ENCODE data around the gene DHX29.

DHX29 gene

DNA sequence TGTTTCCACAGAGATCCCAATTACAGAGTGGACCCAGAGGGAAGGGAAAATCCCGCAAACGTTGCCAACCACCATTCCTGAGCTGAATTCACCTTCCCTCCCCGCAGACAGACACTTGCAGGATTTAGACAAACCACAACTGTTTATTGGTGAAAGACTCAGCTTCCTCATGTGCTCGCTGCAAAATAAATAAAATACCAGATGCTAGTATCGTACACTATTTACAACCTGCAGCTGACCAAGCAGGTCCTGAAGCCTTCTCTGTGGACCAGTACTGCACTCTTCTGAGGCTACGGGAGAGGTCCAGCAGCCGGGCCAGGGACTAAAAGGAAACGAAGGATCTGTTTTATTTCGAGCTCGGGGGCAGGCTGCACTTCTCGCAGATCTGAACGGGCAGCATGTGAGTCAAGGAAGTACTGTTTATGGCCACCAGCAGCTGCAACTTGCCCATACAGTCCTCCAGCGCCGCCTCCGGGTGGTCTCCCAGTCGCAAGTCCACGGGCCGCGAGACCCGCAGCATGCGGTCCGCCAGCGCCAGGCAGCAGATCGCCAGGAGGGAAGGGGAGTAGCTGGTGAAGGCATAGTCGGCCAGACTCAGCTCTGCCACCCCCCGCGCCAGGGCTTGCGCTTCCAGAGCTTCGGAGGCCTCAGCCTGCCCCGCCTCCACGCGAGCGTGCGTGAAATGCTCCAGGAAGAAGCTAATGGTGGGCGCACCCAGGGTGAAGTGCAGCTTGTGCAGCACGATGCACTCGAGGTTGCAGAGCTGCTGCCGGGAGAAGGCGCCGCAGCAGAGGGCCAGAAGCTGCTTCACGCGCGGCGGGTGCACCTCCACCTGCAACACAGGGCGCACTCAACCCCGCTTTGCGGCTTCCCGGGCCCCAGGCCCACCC is 76.2 kb downstream of the DHX29 start:
- DNase-seq, result no peak

GRCh38 chr5:55230086-55230629 is 77.3 kb downstream of the DHX29 start:
- no peak for DNase-seq

DNA sequence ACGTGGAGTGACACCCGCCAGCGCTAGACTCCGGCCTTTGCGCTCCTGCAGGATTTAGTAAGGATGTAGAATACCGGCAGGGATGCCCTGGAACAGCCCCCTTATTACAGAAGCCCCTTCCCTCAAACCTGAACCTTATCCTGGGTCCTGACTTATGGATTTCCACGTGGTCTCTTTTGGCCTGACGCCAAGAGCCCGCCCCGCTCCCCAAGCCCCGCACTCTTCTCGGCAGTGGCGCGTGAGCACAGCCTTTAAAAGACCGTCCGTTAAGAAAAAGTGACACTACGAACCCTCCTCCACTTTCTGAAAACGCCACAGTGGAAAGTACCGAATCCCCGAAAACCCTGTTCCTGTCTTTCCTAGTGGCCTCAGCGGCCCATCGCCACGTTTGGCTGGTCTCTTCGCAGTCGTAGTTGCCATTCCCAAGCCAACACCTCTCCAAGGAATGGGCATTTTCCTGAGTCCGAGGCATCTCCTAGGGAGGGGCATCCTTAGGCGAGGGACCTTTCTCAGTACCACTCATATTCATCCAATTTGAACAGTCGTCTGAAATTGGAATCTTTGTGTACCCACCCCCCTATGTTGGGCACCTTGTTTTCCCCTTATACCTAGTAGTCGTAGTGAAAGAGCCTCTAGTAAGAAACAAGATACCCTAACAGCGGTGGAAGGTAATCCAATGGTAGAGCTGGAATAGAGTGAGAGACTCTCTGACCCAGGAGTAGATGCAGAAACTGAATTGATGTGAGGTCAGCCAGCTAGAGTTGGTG is 79.6 kb downstream of the DHX29 start:
- no peak for DNase-seq

DNA sequence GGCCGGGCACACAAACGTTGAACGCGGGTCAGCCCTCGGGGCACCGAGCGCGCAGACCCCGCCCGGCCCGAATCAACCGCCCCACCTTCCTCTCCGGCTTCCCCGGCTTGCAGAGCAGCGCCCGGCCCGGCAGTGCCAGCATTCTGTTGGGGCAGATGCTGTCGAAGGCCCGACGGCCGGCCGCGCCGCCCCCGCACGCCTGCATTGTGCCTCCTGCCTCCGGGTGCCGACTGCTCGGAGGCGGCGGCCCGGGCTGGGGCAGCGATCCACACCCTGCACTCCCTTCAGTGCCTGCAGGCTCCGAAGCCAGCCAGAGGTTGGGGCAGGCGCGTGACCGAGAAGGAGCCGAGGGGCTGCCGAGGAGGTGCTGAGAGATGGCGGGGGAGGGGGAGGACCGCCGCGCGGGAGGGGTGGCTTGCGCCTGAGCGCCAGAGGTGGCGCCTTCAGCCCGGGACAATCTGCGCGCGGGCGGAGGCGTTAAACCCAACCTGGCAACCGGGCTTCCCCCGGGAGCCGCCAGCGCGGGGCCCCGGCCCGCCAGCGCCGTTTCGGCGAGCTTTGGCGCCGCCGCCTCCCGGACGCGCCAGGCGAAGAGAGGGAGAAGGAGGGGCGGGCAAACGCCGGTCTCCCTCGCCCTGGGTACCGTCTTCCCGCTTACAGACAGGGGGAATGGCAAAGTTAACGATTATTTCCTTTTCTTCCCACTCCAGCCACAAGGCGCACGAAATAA is 80.4 kb downstream of the DHX29 start, which contains the start of gene MCIDAS:
MCIDAS (minus strand) TSS at position 382 of the 730 bp plus-strand sequence; CDS start at position 205, 177 bp downstream.
- DNase-seq, result peak; percentile 56

- DNase-seq, result peak; percentile 59
These were observed 81.2 kb downstream of the DHX29 start for GRCh38 chr5:55226027-55226933.

DNA sequence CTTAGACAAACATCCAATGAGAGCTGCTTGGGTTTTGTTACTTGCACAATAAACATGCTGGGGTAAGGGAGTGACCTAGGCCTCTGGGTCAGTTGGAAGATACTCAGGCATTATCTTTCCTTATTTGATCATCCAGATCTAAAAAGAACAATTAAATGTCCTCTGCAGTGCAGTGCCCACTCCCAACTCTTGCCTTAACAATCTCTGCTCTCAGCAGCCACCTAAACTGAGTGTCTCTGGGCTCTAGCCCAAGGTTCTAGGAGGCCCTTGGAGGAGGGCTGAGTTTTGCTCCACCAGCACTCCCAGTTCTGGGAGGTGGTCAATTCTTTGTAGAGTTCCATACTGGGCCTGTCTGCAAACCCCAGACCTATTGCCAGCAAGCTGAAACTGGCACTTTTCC is 82.1 kb downstream of the DHX29 start:
- no peak for DNase-seq

DNA sequence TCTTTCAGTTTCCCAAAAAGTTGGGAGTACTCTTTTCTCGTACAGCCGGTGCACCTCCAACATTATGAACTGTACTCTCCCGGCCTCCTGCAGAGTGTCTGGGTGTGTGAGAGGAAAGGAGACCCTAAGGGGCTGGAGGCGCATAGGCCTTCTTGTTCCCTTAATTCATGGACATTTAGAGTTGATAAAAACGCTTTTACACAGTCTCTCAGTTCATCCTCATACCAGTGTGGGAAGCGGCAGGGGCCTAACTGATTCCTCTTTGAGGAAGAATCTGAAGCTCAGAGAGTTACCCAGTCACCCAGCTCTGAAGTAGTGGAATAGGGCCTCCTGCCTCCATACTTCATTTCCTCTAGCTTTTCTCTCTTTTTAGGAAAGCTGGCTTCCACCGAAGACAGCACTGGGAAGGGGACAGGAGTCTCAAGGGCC is 83.7 kb downstream of the DHX29 start:
- no peak for DNase-seq

DNA sequence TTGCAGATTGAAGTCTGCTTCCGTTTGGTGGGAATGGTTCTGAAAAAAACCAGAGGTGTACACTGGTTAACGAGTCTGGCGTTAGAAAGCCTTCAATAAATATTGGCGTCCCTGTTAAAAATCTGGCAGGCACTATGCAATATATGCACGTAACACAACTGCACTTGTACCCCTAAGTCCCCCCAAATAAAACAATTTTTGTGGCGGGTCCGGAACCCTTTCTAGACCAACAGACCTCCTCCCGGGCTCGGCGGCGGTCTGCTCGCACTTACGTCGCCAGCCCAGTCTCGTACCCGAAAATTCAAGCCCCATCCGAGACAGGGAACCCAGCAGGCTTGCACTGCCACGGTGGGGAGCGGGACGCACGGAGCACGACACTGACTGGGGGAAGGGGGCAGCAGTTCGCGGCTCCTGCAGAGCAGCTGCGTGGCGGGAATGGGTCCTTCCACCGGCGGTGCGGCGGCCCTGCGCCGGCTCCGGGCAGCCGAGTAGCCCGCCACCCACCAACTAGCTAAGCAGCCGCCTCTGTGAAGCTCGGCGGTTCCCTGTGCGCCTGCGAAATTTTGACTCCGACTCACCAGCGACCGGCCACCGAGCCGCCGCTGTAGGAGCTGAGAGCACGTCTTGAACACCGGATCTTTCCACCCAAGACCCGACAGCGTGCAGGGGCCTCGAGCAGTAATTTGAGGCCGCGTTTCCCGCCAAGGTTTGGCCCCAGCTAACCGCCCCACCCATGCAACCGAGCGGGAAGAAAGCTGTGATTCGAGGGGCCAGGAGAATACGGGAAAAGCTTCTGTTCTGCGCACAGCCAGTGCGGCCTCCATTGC is 84.3 kb downstream of the DHX29 start:
- DNase-seq, result no peak

DNA sequence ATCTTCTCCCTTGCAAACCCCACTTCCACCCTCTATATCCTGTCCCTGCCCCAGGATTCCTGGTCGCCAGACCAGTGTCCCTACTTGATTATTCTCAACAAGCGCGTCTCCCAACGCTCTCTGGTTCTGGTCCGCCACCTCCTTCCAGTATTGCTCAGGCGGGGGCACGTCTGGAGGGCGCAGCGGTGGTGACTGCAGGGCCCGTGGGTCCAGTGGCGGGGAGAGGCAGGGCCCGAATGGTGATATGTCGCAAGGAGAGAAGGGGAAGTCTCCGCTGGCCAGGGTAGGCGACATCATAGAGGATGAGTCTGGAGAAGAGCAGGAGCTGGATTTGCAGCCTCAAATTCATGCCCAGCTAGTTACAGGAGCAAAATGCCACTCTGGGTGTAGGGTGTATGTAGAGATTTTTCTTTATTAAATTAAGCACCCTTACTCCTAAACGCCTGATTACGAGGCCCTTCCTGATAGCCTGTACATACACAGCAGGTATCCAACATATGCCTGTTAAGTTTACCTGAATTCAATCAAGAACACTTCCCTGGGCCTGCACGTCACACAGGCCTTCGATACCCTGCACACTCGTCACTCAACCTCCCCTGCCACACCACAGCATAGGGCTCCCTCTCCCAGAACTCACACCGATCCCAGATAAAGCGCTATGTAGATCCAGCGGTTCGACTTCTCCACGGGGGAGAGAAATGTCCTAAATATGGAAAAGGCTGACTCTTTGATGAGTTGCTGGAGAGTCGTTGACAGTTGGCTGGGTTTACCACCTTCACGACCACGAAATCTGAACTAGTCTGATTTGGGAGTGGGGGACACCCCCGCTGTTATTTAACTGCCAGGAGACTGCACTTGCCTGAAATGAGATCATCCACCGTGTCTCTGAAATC is 85.2 kb downstream of the DHX29 start:
- DNase-seq, result no peak

DNA sequence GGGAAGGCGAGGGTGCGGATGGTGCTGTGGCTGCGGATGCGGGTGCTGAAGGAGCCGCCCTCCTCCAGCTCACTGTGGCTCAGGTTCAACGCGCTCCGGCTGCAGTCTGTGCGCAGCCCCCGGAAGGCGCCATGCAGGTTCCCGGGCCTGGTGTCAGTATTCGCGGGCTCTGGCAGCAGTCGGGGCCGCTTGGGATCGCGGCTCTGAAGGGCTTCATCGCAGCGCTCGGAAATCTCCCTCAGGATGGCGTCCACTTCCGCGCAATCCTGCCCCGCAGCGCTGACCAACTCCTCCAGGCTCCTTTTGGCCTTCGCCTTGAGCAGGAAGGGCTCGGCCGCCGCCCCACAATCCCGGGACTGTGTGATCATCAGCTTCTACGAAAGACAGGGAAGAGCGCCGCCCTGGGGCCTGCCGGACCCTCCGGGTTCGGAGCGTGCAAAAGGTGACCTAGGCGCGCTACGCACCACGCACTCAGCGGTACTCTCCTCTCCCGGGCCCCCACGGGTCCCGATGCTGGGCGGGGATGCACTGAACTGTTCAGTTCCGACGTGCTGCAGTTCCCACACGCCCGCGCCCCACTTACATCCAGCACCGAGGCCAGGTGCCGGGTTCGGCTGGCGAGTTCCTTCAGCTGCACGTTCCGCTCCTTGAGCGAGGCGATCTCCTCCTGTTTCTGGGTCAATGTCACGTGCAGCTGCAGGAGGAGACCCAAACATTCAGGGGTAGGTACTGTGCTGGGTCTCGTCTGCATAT is 86.9 kb downstream of the DHX29 start:
- DNase-seq, result no peak

GRCh38 chr5:55219770-55220169 is 87.7 kb downstream of the DHX29 start:
- DNase-seq, result no peak

DNA sequence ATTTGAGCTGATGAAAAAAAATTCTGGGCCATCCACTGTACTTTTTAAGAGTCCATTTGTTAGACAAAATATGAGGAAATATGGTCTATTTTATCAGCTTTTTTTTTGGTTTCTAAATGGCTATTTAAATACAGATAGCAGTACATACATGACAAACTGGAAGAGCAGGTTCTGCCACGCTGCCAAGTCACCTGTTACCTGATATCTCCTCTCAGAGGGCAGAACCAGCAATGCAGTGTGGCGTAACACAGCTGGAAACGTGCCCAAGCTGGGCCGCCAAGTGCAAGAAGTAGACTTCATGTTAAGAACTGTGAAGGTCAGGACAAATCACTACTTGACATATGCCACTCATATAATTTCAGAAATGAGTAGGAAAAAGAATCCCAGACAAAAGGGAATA is 88.5 kb downstream of the DHX29 start:
- DNase-seq, result no peak

GRCh38 chr5:55211184-55211874 is 96.2 kb downstream of the DHX29 start:
- DNase-seq, result no peak

Data from activated CD4-positive, CD25-positive, alpha-beta regulatory T cell treated with anti-CD3 and anti-CD28 coated beads, Interleukin-2, amount 50 U/mL, for 72 hours (primary cell).